WI38 (cell line): Measurements from ENCODE around the gene CTNNA2.

Experiments used
- H3K4me3 ChIP-seq: 2 replicates; pipeline ENCODE4 v1.5.1; 2011; ENCODE audit warnings: low read depth, mild to moderate bottlenecking, control low read depth, low read length
- CTCF ChIP-seq: IDR thresholded peaks from 2 replicates; pipeline ENCODE4 v1.5.1; 2012; ENCODE audit warnings: low read depth, mild to moderate bottlenecking, control low read depth, low read length

Gene CTNNA2

GRCh38 chr2:80151651-80152050 is 638.8 kb downstream of the CTNNA2 start:
- no peak overlapping the region for H3K4me3 ChIP-seq
- TF ChIP-seq CTCF: no peak

- H3K4me3 ChIP-seq: no peak overlapping the region
- TF ChIP-seq CTCF: no peak
Measured at GRCh38 chr2:80153151-80153550, 640.3 kb downstream of the CTNNA2 start.

GRCh38 chr2:80153768-80154167 is 640.9 kb downstream of the CTNNA2 start:
- no peak overlapping the region for H3K4me3 ChIP-seq
- no peak for TF ChIP-seq CTCF

GRCh38 chr2:80154231-80154915 is 641.5 kb downstream of the CTNNA2 start:
- no peak overlapping the region for H3K4me3 ChIP-seq
- no peak for TF ChIP-seq CTCF

- no peak for TF ChIP-seq CTCF
- no peak overlapping the region for H3K4me3 ChIP-seq
Measured at GRCh38 chr2:80164375-80164774, 651.5 kb downstream of the CTNNA2 start.

- TF ChIP-seq CTCF: no peak
- no peak overlapping the region for H3K4me3 ChIP-seq
Measured at GRCh38 chr2:80166483-80167171, 653.8 kb downstream of the CTNNA2 start.

GRCh38 chr2:80167284-80167808 is 654.5 kb downstream of the CTNNA2 start:
- TF ChIP-seq CTCF: no peak
- H3K4me3 ChIP-seq: no peak overlapping the region
